MM.1S (cell line): ENCODE measurements around the gene MAPKAP1.

Experiments
- EZH2 ChIP-seq: fragments of 300-600 bp; sonication (generic); optimal IDR thresholded peaks from 2 replicates; pipeline ENCODE3; 2017; ENCODE audit warnings: low read depth, mild to moderate bottlenecking, antibody characterized with exemption, low read length, mixed read lengths
- EZH2phosphoT487 ChIP-seq: fragments of 300-600 bp; sonication (generic); IDR thresholded peaks from 2 replicates; pipeline ENCODE4 v1.6.1; 2018; ENCODE audit warnings: antibody characterized with exemption, low read length
- TF ChIP-seq, protein P1 (sequence below): fragments of 300-600 bp; sonication (generic); IDR thresholded peaks from 2 replicates; pipeline ENCODE4 v1.5.1; 2016; ENCODE audit warnings: antibody characterized with exemption, low read length, mixed read lengths

DNA sequence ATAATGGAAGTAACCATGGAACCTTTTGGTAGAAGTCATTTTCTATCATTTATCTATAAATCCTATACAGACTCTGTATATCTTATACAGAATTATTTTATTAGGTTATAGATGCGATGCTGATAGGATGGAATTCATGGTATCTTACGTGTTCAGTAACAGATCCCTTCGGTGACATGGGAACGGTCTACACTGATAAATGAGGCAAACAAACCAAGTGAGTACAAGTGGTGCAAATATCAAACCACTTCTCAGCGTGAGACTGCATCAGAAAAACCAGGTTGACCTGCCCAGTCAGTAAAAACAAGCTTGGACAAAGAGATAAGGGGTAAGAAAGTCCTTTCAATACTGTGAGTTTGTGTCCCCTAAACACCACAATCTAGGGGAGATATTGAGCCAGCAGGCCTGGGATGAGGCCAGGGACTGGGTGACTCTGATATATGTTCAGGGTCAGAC lies 229.9 kb downstream of the MAPKAP1 start:
- TF ChIP-seq, protein P1, sequence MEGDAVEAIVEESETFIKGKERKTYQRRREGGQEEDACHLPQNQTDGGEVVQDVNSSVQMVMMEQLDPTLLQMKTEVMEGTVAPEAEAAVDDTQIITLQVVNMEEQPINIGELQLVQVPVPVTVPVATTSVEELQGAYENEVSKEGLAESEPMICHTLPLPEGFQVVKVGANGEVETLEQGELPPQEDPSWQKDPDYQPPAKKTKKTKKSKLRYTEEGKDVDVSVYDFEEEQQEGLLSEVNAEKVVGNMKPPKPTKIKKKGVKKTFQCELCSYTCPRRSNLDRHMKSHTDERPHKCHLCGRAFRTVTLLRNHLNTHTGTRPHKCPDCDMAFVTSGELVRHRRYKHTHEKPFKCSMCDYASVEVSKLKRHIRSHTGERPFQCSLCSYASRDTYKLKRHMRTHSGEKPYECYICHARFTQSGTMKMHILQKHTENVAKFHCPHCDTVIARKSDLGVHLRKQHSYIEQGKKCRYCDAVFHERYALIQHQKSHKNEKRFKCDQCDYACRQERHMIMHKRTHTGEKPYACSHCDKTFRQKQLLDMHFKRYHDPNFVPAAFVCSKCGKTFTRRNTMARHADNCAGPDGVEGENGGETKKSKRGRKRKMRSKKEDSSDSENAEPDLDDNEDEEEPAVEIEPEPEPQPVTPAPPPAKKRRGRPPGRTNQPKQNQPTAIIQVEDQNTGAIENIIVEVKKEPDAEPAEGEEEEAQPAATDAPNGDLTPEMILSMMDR = no peak
- no peak for TF ChIP-seq EZH2phosphoT487
- no peak for TF ChIP-seq EZH2
